OCI-LY3 (cell line): ENCODE results near the gene SHMT1.
"Not testable (repeated sequence)": the region's sequence is repeated elsewhere in the genome, so short reads cannot be mapped to it uniquely, and the experiment has no call there.

Experiments
- CTCF ChIP-seq: fragments of 200-600, 300-600 bp; sonication (generic); IDR thresholded peaks from 2 replicates; pipeline ENCODE4 v1.5.1; 2014; ENCODE audit warnings: antibody characterized with exemption, low read length, low read depth
- EZH2phosphoT487 ChIP-seq: fragments of 200-600 bp; shearing (Covaris generic); IDR thresholded peaks from 2 replicates; pipeline ENCODE4 v1.6.1; 2018; ENCODE audit warnings: antibody characterized with exemption, mixed run types, low read depth

- TF ChIP-seq CTCF, EZH2phosphoT487: not testable (repeated sequence)
Observed at GRCh38 chr17:18408906-18409305, 45.6 kb upstream of the SHMT1 start.
